HCT116 (cell line): Measurements from ENCODE around the gene DAGLA.

Experiments used
- EZH2phosphoT487 ChIP-seq: fragments of 200-600 bp; IDR thresholded peaks from 2 replicates; pipeline ENCODE4 v1.6.1; 2018; ENCODE audit warnings: antibody characterized with exemption, borderline replicate concordance
- REST ChIP-seq: IDR thresholded peaks from 2 replicates; pipeline ENCODE4 v1.6.1; 2012; ENCODE audit warnings: low read depth

GRCh38 chr11:61734767-61735166 is 54.6 kb downstream of the DAGLA start:
- TF ChIP-seq EZH2phosphoT487 (no peak), REST (no peak)
